Right lobe of liver (tissue), 6 donors: ENCODE measurements around the gene E2F6. TPM values are rescaled to one million over a fixed set of nuclear protein-coding genes. Genes with fewer than 3 reads are reported as not detected.

ENCODE experiments used
- ATAC-seq, 4 donors: fragments of 200-7000 bp; cut with Tn5 transposase; one replicate each; pipeline ENCODE4 v1.9.1; 2020; ENCODE audit warnings: mild to moderate bottlenecking in 4 of 4, moderate library complexity in 4 of 4
- DNase-seq, 3 donors: peaks; one replicate each; pipeline ENCODE4 v3.0.0-alpha.2; 2020
- H3K27ac ChIP-seq, 3 donors: fragments of 200-600 bp; one replicate each; pipeline ENCODE4 v1.8.0; 2022
- H3K27me3 ChIP-seq, 2 donors: fragments of 200-600 bp; one replicate each; pipeline ENCODE4 v1.8.0; 2022
- H3K36me3 ChIP-seq, 4 donors: fragments of 200-600 bp; sonication (generic) in 1 of 4; one replicate each; pipeline versions ENCODE4 v1.5.1 to v1.8.0; 2017 to 2022; ENCODE audit warnings: control low read depth in 1 of 4
- H3K4me1 ChIP-seq, 4 donors: fragments of 200-600 bp; sonication (generic) in 1 of 4; one replicate each; pipeline versions ENCODE4 v1.5.1 to v1.8.0; 2017 to 2022; ENCODE audit warnings: control low read depth in 1 of 4
- H3K4me3 ChIP-seq, 3 donors: fragments of 200-600 bp; one replicate each; pipeline ENCODE4 v1.8.0; 2022
- H3K9me3 ChIP-seq, 4 donors: fragments of 200-600 bp; sonication (generic) in 1 of 4; one replicate each; pipeline versions ENCODE4 v1.5.1 to v1.8.0; 2017 to 2022; ENCODE audit warnings: control low read depth in 1 of 4
- POLR2A ChIP-seq: fragments of 450-650 bp; IDR thresholded peaks from one replicate; pipeline ENCODE4 v1.6.1; 2017; ENCODE audit warnings: antibody characterized with exemption, mild to moderate bottlenecking
- WGBS: methylation state at CpG from one replicate; pipeline ENCODE4 v1.1.6; 2018; ENCODE audit warnings: low coverage, low lambda C conversion rate; ENCODE audit not compliant: insufficient coverage; ENCODE audit errors: missing lambda C conversion rate; 5-methylcytosine and 5-hydroxymethylcytosine counted together
- intact Hi-C, 2 donors: fragments of 100-400 bp; cut with DNase I; formaldehyde crosslinking; loops; one replicate each; pipeline versions ENCODE4 v1.11.2 to v1.14.1; 2022
- total RNA-seq, 6 experiments: library from RNA; depleted of rRNA in 2 of 6; stranded (reverse); fragments of >200 nt in 2 of 6; fragmentation: NEBNext Ultra II Directional in 3 of 6; extraction: Animal tissue kit (Norgen Biotek cat#: 25700) in 3 of 6; gene quantifications; one replicate each; pipeline versions ENCODE4 v1.1.0 to v1.2.4, GENCODE V29; 2016 to 2023
- TF ChIP-seq, protein P1 (sequence below), 4 donors: fragments of 200-600 bp in 3 of 4; fragments of 450-650 bp in 1 of 4; IDR thresholded peaks; one replicate each; pipeline versions ENCODE4 v1.5.1 to v1.8.0; 2016 to 2022; ENCODE audit warnings: antibody characterized with exemption in 4 of 4, mild to moderate bottlenecking in 2 of 4
- donor health status: DM: no; HTN: yes; CAD: no.
- donor health status: DM: no; HTN: no; CAD: no.
- donor health status: DM: no; HTN: no; CAD: no.
- donor health status: DM: no; HTN: yes; CAD: no.
- donor health status: DM: no; HTN: yes; CAD: no.

Gene E2F6
- total RNA-seq, 6 experiments from 2014 or later: 4.4 to 9.9 (median 5.8) TPM

DNA sequence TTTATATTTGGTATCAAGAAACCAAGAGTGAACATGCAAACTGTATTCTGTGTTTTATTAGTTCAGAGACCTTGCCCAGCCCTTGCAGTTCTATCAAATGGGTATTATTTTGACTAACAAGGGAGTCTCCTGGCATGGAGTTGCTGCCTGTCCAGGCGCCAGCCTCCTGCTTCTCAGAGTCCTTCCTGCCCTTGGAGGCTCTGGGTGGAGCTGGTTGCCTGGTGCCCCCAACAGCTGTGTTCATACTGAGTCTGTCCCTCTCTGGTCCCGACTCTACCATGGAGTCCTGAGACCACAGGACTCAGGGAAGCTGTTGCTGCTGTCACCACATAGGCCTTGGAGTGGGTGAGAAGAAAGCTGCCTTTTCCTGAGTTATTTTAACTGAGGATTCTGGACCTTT lies 41.6 kb upstream of the E2F6 start:
- no peaks in the 10 kb centered on the region for H3K36me3 ChIP-seq
- TF ChIP-seq POLR2A: no peak
- TF ChIP-seq, protein P1, sequence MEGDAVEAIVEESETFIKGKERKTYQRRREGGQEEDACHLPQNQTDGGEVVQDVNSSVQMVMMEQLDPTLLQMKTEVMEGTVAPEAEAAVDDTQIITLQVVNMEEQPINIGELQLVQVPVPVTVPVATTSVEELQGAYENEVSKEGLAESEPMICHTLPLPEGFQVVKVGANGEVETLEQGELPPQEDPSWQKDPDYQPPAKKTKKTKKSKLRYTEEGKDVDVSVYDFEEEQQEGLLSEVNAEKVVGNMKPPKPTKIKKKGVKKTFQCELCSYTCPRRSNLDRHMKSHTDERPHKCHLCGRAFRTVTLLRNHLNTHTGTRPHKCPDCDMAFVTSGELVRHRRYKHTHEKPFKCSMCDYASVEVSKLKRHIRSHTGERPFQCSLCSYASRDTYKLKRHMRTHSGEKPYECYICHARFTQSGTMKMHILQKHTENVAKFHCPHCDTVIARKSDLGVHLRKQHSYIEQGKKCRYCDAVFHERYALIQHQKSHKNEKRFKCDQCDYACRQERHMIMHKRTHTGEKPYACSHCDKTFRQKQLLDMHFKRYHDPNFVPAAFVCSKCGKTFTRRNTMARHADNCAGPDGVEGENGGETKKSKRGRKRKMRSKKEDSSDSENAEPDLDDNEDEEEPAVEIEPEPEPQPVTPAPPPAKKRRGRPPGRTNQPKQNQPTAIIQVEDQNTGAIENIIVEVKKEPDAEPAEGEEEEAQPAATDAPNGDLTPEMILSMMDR (IDR thresholded peaks at IDR 0.05): no peak
- intact Hi-C loops: no loop called here

GRCh38 chr2:11506611-11506969 lies 40.6 kb upstream of the E2F6 start:
- no peak for TF ChIP-seq POLR2A
- TF ChIP-seq, protein P1 (IDR thresholded peaks at IDR 0.05): no peak
- ATAC-seq: peak; percentile 74 to 86 (median 80)
- WGBS: 26% methylated on average over 3 of the region's 3 CpGs
- Histone ChIP-seq H3K36me3 (no peaks in the 10 kb centered on the region), H3K4me1 (peaks cover 0 to 30% (median 9%) of the 10 kb centered on the region in 4 donors), H3K9me3 (peaks cover 0 to 2% (median 0%) of the 10 kb centered on the region in 4 donors), H3K4me3 (no peak overlapping the region), H3K27ac (peak overlapping the region in 2 of 3 donors; percentile 61 to 86), H3K27me3 (no peaks in the 10 kb centered on the region)
- intact Hi-C loops: no loop called here
- DNase-seq: peak; percentile 39 to 82 (median 82)

More for the DNA sequence above, 41.6 kb upstream of the E2F6 start:
- H3K27ac ChIP-seq: peak overlapping the region in 1 of 3 donors; percentile 86
- no peak overlapping the region for H3K4me3 ChIP-seq
- H3K27me3 ChIP-seq: no peaks in the 10 kb centered on the region
- ATAC-seq (no peak), DNase-seq (no peak)
- WGBS: 100% methylated on average over 1 of the region's 2 CpGs
- peaks cover 0 to 2% (median 0%) of the 10 kb centered on the region in 4 donors for H3K9me3 ChIP-seq
- peaks cover 0 to 30% (median 9%) of the 10 kb centered on the region in 4 donors for H3K4me1 ChIP-seq

GRCh38 chr2:11505652-11506610 lies 40.0 kb upstream of the E2F6 start:
- Histone ChIP-seq H3K27me3 (no peaks in the 10 kb centered on the region), H3K9me3 (peaks cover 0 to 2% (median 0%) of the 10 kb centered on the region in 4 donors), H3K4me3 (no peak overlapping the region), H3K36me3 (no peaks in the 10 kb centered on the region), H3K4me1 (peaks cover 0 to 32% (median 9%) of the 10 kb centered on the region in 4 donors), H3K27ac (peak overlapping the region in 2 of 3 donors; percentile 61 to 86)
- DNase-seq: peak in 1 of 3 donors; percentile 57
- no peak for TF ChIP-seq POLR2A
- TF ChIP-seq, protein P1 (IDR thresholded peaks at IDR 0.05): no peak
- intact Hi-C loops: no loop called here
- 27% methylated on average over 9 of the region's 11 CpGs for WGBS
- ATAC-seq: peak; percentile 77 to 90 (median 86)

GRCh38 chr2:11503354-11503927 lies 37.5 kb upstream of the E2F6 start:
- WGBS: 48% methylated on average over 6 of the region's 8 CpGs
- H3K9me3 ChIP-seq: peaks cover 0 to 2% (median 0%) of the 10 kb centered on the region in 4 donors

More at GRCh38 chr2:11503354-11503927, 37.5 kb upstream of the E2F6 start:
- no peak for ATAC-seq
- no peaks in the 10 kb centered on the region for H3K27me3 ChIP-seq
- TF ChIP-seq POLR2A: no peak
- TF ChIP-seq, protein P1 (IDR thresholded peaks at IDR 0.05): no peak
- intact Hi-C loops: no loop called here
- no peak overlapping the region for H3K27ac ChIP-seq
- no peak for DNase-seq
- no peak overlapping the region for H3K4me3 ChIP-seq
- H3K4me1 ChIP-seq: peaks cover 0 to 53% (median 17%) of the 10 kb centered on the region in 4 donors
- H3K36me3 ChIP-seq: no peaks in the 10 kb centered on the region
